H9 (cell line): Measurements from ENCODE around the gene KCNJ16. TPM values are rescaled to one million over a fixed set of nuclear protein-coding genes. Genes with fewer than 3 reads are reported as not detected.
A peak's percentile ranks its signal among the peaks of the same experiment; 100 is the strongest.

ENCODE experiments used
- DNase-seq: peaks from one replicate; pipeline ENCODE4 v3.0.0-alpha.2; 2017
- H2AFZ ChIP-seq: one replicate; pipeline ENCODE4 v1.6.1; 2013; ENCODE audit warnings: mild to moderate bottlenecking, low read length, control low read depth, moderate library complexity
- H2AK5ac ChIP-seq: 2 replicates; pipeline ENCODE4 v1.6.1; 2013; ENCODE audit warnings: low read length, control low read depth, mixed read lengths; ENCODE audit not compliant: insufficient read length
- H2BK120ac ChIP-seq: one replicate; pipeline ENCODE4 v1.6.1; 2013; ENCODE audit warnings: low read depth, mild to moderate bottlenecking, low read length, control low read depth, inconsistent platforms; ENCODE audit not compliant: poor library complexity, severe bottlenecking
- H2BK12ac ChIP-seq: 2 replicates; pipeline ENCODE4 v1.6.1; 2013; ENCODE audit warnings: low read length, control low read depth, mixed read lengths, low read depth; ENCODE audit not compliant: insufficient read length
- H2BK15ac ChIP-seq: 2 replicates; pipeline ENCODE4 v1.6.1; 2013; ENCODE audit warnings: low read depth, low read length, control low read depth
- H2BK20ac ChIP-seq: one replicate; pipeline ENCODE4 v1.6.1; 2013; ENCODE audit warnings: low read depth, mild to moderate bottlenecking, low read length, control low read depth, inconsistent platforms; ENCODE audit not compliant: poor library complexity, severe bottlenecking
- H2BK5ac ChIP-seq: 2 replicates; pipeline ENCODE4 v1.6.1; 2013; ENCODE audit warnings: low read length, control low read depth, mixed read lengths; ENCODE audit not compliant: insufficient read length
- H3K14ac ChIP-seq: 2 replicates; pipeline ENCODE4 v1.6.1; 2013; ENCODE audit warnings: low read length, control low read depth; ENCODE audit not compliant: insufficient read depth
- H3K18ac ChIP-seq: 2 replicates; pipeline ENCODE4 v1.6.1; 2013; ENCODE audit warnings: low read depth, mild to moderate bottlenecking, mixed read lengths, low read length, control low read depth; ENCODE audit not compliant: insufficient read length
- H3K23ac ChIP-seq: 2 replicates; pipeline ENCODE4 v1.6.1; 2013; ENCODE audit warnings: low read length, control low read depth, mixed read lengths, low read depth; ENCODE audit not compliant: insufficient read length
- H3K23me2 ChIP-seq: 2 replicates; pipeline ENCODE4 v1.6.1; 2013; ENCODE audit warnings: low read depth, mild to moderate bottlenecking, mixed read lengths, low read length, control low read depth; ENCODE audit not compliant: insufficient read length, poor library complexity, severe bottlenecking
- H3K27ac ChIP-seq: 2 replicates; pipeline ENCODE4 v1.5.1; 2013; ENCODE audit warnings: low read length, control low read depth, mixed read lengths, low read depth; ENCODE audit not compliant: insufficient read length
- H3K27me3 ChIP-seq: 2 replicates; pipeline ENCODE4 v1.6.1; 2013; ENCODE audit warnings: low read length, control low read depth, inconsistent platforms; ENCODE audit not compliant: insufficient read depth
- H3K4ac ChIP-seq: 2 replicates; pipeline ENCODE4 v1.6.1; 2013; ENCODE audit warnings: low read depth, mild to moderate bottlenecking, control low read depth, inconsistent platforms, low read length, moderate library complexity
- H3K4me1 ChIP-seq: 2 replicates; pipeline ENCODE4 v1.6.1; 2013; ENCODE audit warnings: low read length, control low read depth, inconsistent platforms; ENCODE audit not compliant: insufficient read depth
- H3K4me2 ChIP-seq: 2 replicates; pipeline ENCODE4 v1.6.1; 2013; ENCODE audit warnings: low read length, control low read depth, mixed read lengths; ENCODE audit not compliant: insufficient read length, insufficient read depth
- H3K56ac ChIP-seq: 2 replicates; pipeline ENCODE4 v1.6.1; 2013; ENCODE audit warnings: low read depth, mild to moderate bottlenecking, mixed read lengths, low read length, control low read depth; ENCODE audit not compliant: insufficient read length
- H3K79me1 ChIP-seq: 2 replicates; pipeline ENCODE4 v1.6.1; 2013; ENCODE audit warnings: low read depth, mild to moderate bottlenecking, moderate library complexity, low read length, control low read depth, inconsistent platforms; ENCODE audit not compliant: insufficient read depth, poor library complexity, severe bottlenecking
- H3K79me2 ChIP-seq: 2 replicates; pipeline ENCODE4 v1.6.1; 2013; ENCODE audit warnings: low read length, control low read depth, inconsistent platforms; ENCODE audit not compliant: insufficient read depth
- H3K9ac ChIP-seq: 2 replicates; pipeline ENCODE4 v1.6.1; 2013; ENCODE audit warnings: low read length, control low read depth, mixed read lengths; ENCODE audit not compliant: insufficient read length; ENCODE audit errors: extremely low read depth
- H3K9me3 ChIP-seq: one replicate; pipeline ENCODE4 v1.6.1; 2013; ENCODE audit warnings: low read depth, low read length, inconsistent platforms; ENCODE audit not compliant: control insufficient read depth
- H3T11ph ChIP-seq: one replicate; pipeline ENCODE4 v1.6.1; 2013; ENCODE audit warnings: mild to moderate bottlenecking, low read length, control low read depth, inconsistent platforms
- H4K20me1 ChIP-seq: one replicate; pipeline ENCODE4 v1.6.1; 2013; ENCODE audit not compliant: control insufficient read depth, insufficient read length, insufficient read depth
- H4K5ac ChIP-seq: 2 replicates; pipeline ENCODE4 v1.6.1; 2013; ENCODE audit warnings: low read depth, mild to moderate bottlenecking, mixed read lengths, low read length, control low read depth; ENCODE audit not compliant: insufficient read length
- H4K8ac ChIP-seq: replicated peaks from 2 replicates; pipeline ENCODE4 v1.6.1; 2013; ENCODE audit warnings: low read length, control low read depth, mixed read lengths, low read depth; ENCODE audit not compliant: insufficient read length
- H4K91ac ChIP-seq: 2 replicates; pipeline ENCODE4 v1.6.1; 2013; ENCODE audit warnings: low read depth, mild to moderate bottlenecking, moderate library complexity, mixed read lengths, low read length, control low read depth; ENCODE audit not compliant: insufficient read length
- H3K27ac Mint-ChIP-seq, 3 experiments: 2 replicates in 2 of 3; 3 replicates in 1 of 3; pipeline ENCODE4 v1.8.0; 2020 to 2021; ENCODE audit warnings: mixed read lengths in 3 of 3, mild to moderate bottlenecking in 1 of 3, moderate library complexity in 1 of 3
- H3K27me3 Mint-ChIP-seq: 2 replicates; pipeline ENCODE4 v1.8.0; 2021; ENCODE audit warnings: low read depth, mild to moderate bottlenecking, moderate library complexity, mixed read lengths
- H3K36me3 Mint-ChIP-seq, 3 experiments: 2 replicates in 2 of 3; 3 replicates in 1 of 3; pipeline ENCODE4 v1.8.0; 2020 to 2021; ENCODE audit warnings: low read depth in 3 of 3, mixed read lengths in 3 of 3; ENCODE audit not compliant: insufficient read depth in 1 of 3
- H3K4me1 Mint-ChIP-seq, 2 experiments: 2 replicates each; pipeline ENCODE4 v1.8.0; 2020; ENCODE audit warnings: mixed read lengths in 2 of 2
- H3K4me3 Mint-ChIP-seq, 2 experiments: 2 replicates in 1 of 2; 3 replicates in 1 of 2; pipeline ENCODE4 v1.8.0; 2020 to 2021; ENCODE audit warnings: mild to moderate bottlenecking in 2 of 2, mixed read lengths in 2 of 2, moderate library complexity in 1 of 2
- H3K9me3 Mint-ChIP-seq, 2 experiments: 2 replicates in 1 of 2; 3 replicates in 1 of 2; pipeline ENCODE4 v1.8.0; 2020; ENCODE audit warnings: mild to moderate bottlenecking in 2 of 2, mixed read lengths in 2 of 2, moderate library complexity in 1 of 2
- WGBS: extraction: QIAGEN DNeasy Blood & Tissue Kit; methylation state at CpG from one replicate; pipeline ENCODE4 v1.1.7; 2013; ENCODE audit warnings: missing lambda C conversion rate, low lambda C conversion rate, mixed read lengths; ENCODE audit not compliant: insufficient read length; ENCODE audit errors: extremely low coverage; 5-methylcytosine and 5-hydroxymethylcytosine counted together
- total RNA-seq: library from RNA; stranded (reverse); gene quantifications from 2 replicates; pipeline ENCODE4 v1.2.1, GENCODE V29; 2021
- TF ChIP-seq, protein P1 (sequence below): fragments of 200-600 bp; sonication (generic); conservative IDR thresholded peaks from 3 replicates; pipeline ENCODE4 v1.8.0; 2021; ENCODE audit warnings: antibody characterized with exemption, mild to moderate bottlenecking

KCNJ16 gene
- total RNA-seq, 1 experiment from 2014 or later = not detected

DNA sequence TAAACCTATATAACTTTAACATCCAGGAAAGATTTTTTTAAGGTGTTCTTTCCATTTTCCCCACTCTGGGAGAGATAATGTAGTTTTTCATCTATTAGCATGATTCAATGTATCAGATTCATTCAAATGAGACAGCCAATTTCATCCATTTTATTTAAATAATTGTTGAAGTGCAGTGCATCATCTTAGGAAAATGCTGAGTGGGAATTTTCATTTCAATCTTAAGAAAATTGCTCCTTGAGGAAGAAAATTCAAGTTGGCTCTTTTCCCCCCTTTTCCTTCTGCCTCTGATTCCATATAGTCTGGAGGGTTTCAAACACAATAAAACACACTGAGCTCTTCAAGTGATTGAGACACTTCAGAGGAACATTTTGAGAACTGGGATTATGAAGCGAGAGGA is 3.4 kb upstream of the KCNJ16 start:
- no peak overlapping the region for H3K14ac ChIP-seq
- no peak overlapping the region for H2BK5ac ChIP-seq
- no peak overlapping the region for H4K5ac ChIP-seq
- no peaks in the 10 kb centered on the region for H3K27me3 ChIP-seq
- H2AK5ac ChIP-seq = no peak overlapping the region
- H3K4me2 ChIP-seq = no peak overlapping the region
- no CpG with 5 or more reads among the region's 1 CpG for WGBS
- H3K79me1 ChIP-seq = no peaks in the 10 kb centered on the region
- no peak overlapping the region for H4K91ac ChIP-seq
- no peaks in the 10 kb centered on the region for H3K23me2 ChIP-seq
- no peak overlapping the region for H3K27ac ChIP-seq
- H3K27me3 Mint-ChIP-seq = no peaks in the 10 kb centered on the region
- no peak overlapping the region for H2BK120ac ChIP-seq
- no peak overlapping the region for H3K18ac ChIP-seq
- H3K56ac ChIP-seq = no peak overlapping the region
- H3K9me3 Mint-ChIP-seq = no peaks in the 10 kb centered on the region
- no peak overlapping the region for H2AFZ ChIP-seq
- H4K8ac ChIP-seq = no peak overlapping the region
- H3K36me3 Mint-ChIP-seq = no peaks in the 10 kb centered on the region
- H3K79me2 ChIP-seq = no peaks in the 10 kb centered on the region
- peak overlapping the region in 1 of 3 experiments; percentile 49; a peak in 1 of 7 replicates for H3K27ac Mint-ChIP-seq
- TF ChIP-seq, protein P1, sequence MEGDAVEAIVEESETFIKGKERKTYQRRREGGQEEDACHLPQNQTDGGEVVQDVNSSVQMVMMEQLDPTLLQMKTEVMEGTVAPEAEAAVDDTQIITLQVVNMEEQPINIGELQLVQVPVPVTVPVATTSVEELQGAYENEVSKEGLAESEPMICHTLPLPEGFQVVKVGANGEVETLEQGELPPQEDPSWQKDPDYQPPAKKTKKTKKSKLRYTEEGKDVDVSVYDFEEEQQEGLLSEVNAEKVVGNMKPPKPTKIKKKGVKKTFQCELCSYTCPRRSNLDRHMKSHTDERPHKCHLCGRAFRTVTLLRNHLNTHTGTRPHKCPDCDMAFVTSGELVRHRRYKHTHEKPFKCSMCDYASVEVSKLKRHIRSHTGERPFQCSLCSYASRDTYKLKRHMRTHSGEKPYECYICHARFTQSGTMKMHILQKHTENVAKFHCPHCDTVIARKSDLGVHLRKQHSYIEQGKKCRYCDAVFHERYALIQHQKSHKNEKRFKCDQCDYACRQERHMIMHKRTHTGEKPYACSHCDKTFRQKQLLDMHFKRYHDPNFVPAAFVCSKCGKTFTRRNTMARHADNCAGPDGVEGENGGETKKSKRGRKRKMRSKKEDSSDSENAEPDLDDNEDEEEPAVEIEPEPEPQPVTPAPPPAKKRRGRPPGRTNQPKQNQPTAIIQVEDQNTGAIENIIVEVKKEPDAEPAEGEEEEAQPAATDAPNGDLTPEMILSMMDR = no peak
- H2BK12ac ChIP-seq = no peak overlapping the region
- no peak overlapping the region for H3K9ac ChIP-seq
- no peak overlapping the region for H3K4me3 Mint-ChIP-seq
- H4K20me1 ChIP-seq = no peaks in the 10 kb centered on the region
- no peaks in the 10 kb centered on the region; the same call in 1 of the 2 replicates for H3K4me1 ChIP-seq
- H2BK20ac ChIP-seq = no peak overlapping the region
- DNase-seq = no peak
- H2BK15ac ChIP-seq = no peak overlapping the region
- H3K9me3 ChIP-seq = no peaks in the 10 kb centered on the region
- H3K23ac ChIP-seq = no peak overlapping the region
- no peak overlapping the region for H3K4ac ChIP-seq
- peaks cover 10 to 17% of the 10 kb centered on the region in 2 experiments for H3K4me1 Mint-ChIP-seq
- no peak overlapping the region for H3T11ph ChIP-seq
